Vagina (tissue), 2 donors: Measurements from ENCODE around the gene CRLF1. TPM values are rescaled to one million over a fixed set of nuclear protein-coding genes. Genes with fewer than 3 reads are reported as not detected.

Source experiments
- DNase-seq, 2 donors: peaks; one replicate each; pipeline ENCODE4 v3.0.0-alpha.2; 2017; ENCODE audit errors: extremely low spot score in 2 of 2
- H3K27ac ChIP-seq: fragments of 200-600 bp; sonication (generic); one replicate; pipeline ENCODE4 v1.5.1; 2019
- H3K27me3 ChIP-seq: fragments of 200-600 bp; sonication (generic); one replicate; pipeline ENCODE4 v1.5.1; 2019
- H3K36me3 ChIP-seq, 2 donors: fragments of 200-600 bp; sonication (generic); one replicate each; pipeline ENCODE4 v1.5.1; 2017 to 2019
- H3K4me1 ChIP-seq: fragments of 200-600 bp; sonication (generic); one replicate; pipeline ENCODE4 v1.5.1; 2019
- H3K4me3 ChIP-seq, 2 donors: fragments of 200-600 bp; sonication (generic); 1 replicate in 1 of 2; 2 replicates in 1 of 2; pipeline ENCODE4 v1.5.1; 2016 to 2019
- H3K9me3 ChIP-seq: fragments of 200-600 bp; sonication (generic); one replicate; pipeline ENCODE4 v1.5.1; 2019
- CTCF ChIP-seq, 3 experiments: fragments of 450-650 bp in 2 of 3; fragments of 200-600 bp in 1 of 3; sonication (generic) in 1 of 3; IDR thresholded peaks; one replicate each; pipeline ENCODE4 v1.5.1; 2017 to 2019; ENCODE audit warnings: antibody characterized with exemption in 3 of 3, mild to moderate bottlenecking in 2 of 3, moderate library complexity in 2 of 3
- POLR2A ChIP-seq, 2 donors: fragments of 450-650 bp; IDR thresholded peaks; one replicate each; pipeline ENCODE4 v1.6.1; 2017; ENCODE audit warnings: antibody characterized with exemption in 2 of 2, mild to moderate bottlenecking in 2 of 2, moderate library complexity in 2 of 2
- POLR2AphosphoS5 ChIP-seq, 2 donors: sonication (generic); formaldehyde crosslinking; IDR thresholded peaks; one replicate each; pipeline ENCODE4 v1.9.0; 2017; ENCODE audit warnings: antibody characterized with exemption in 2 of 2, mild to moderate bottlenecking in 2 of 2, low read depth in 1 of 2; ENCODE audit not compliant: insufficient read depth in 1 of 2
- intact Hi-C: fragments of 100-400 bp; cut with DNase I; formaldehyde crosslinking; loops from one replicate; pipeline ENCODE4 v1.15.1; 2023
- total RNA-seq: library from RNA; depleted of rRNA; stranded (reverse); fragments of >200 nt; gene quantifications from one replicate; pipeline ENCODE4 v1.2.3, GENCODE V29; 2016

Gene CRLF1
- total RNA-seq, 1 donor from 2014 or later: 15.2 TPM

GRCh38 chr19:18636183-18636968 lies 29.8 kb upstream of the CRLF1 start:
- Histone ChIP-seq H3K27ac (peak overlapping the region; percentile 96), H3K36me3 (no peaks in the 10 kb centered on the region), H3K4me3 (peak overlapping the region; percentile 67 to 86), H3K27me3 (no peaks in the 10 kb centered on the region), H3K9me3 (no peaks in the 10 kb centered on the region), H3K4me1 (peaks cover 32% of the 10 kb centered on the region)
- TF ChIP-seq CTCF (IDR thresholded peaks at IDR 0.05) (no peak), POLR2AphosphoS5 (IDR thresholded peaks at IDR 0.05; ENCODE audit: insufficient read depth in 1 of 2, low read depth in 1 of 2) (peak; percentile 17 to 45)
- intact Hi-C loops: no loop called here
- no peak for DNase-seq

- H3K4me3 ChIP-seq: peak overlapping the region; percentile 52 to 86
- H3K27ac ChIP-seq: peak overlapping the region; percentile 96
- no peak for DNase-seq
- TF ChIP-seq POLR2A (IDR thresholded peaks at IDR 0.05) (no peak), CTCF (IDR thresholded peaks at IDR 0.05) (no peak), POLR2AphosphoS5 (IDR thresholded peaks at IDR 0.05; ENCODE audit: insufficient read depth in 1 of 2, low read depth in 1 of 2) (no peak)
- intact Hi-C loops: no loop called here
- H3K4me1 ChIP-seq: peaks cover 32% of the 10 kb centered on the region
- no peaks in the 10 kb centered on the region for H3K9me3 ChIP-seq
- no peaks in the 10 kb centered on the region for H3K36me3 ChIP-seq
- no peaks in the 10 kb centered on the region for H3K27me3 ChIP-seq
Observed at GRCh38 chr19:18635831-18636182, 29.2 kb upstream of the CRLF1 start.

- peaks cover 32% of the 10 kb centered on the region for H3K4me1 ChIP-seq
- H3K4me3 ChIP-seq: no peak overlapping the region
- no peaks in the 10 kb centered on the region for H3K36me3 ChIP-seq
- no peak for TF ChIP-seq POLR2AphosphoS5 (IDR thresholded peaks at IDR 0.05; ENCODE audit: insufficient read depth in 1 of 2, low read depth in 1 of 2)
- no peak for TF ChIP-seq CTCF (IDR thresholded peaks at IDR 0.05)
- no peak for TF ChIP-seq POLR2A (IDR thresholded peaks at IDR 0.05)
- intact Hi-C loops: no loop called here
- no peaks in the 10 kb centered on the region for H3K27me3 ChIP-seq
- no peak for DNase-seq
- no peak overlapping the region for H3K27ac ChIP-seq
- H3K9me3 ChIP-seq: no peaks in the 10 kb centered on the region
Observed at GRCh38 chr19:18634612-18635297, 28.2 kb upstream of the CRLF1 start.

- intact Hi-C loops: no loop called here
- no peak overlapping the region for H3K4me3 ChIP-seq
- no peaks in the 10 kb centered on the region for H3K36me3 ChIP-seq
- no peak overlapping the region for H3K27ac ChIP-seq
- H3K9me3 ChIP-seq: no peaks in the 10 kb centered on the region
- H3K27me3 ChIP-seq: no peaks in the 10 kb centered on the region
- H3K4me1 ChIP-seq: peaks cover 29% of the 10 kb centered on the region
- TF ChIP-seq POLR2A (IDR thresholded peaks at IDR 0.05) (no peak), CTCF (IDR thresholded peaks at IDR 0.05) (no peak), POLR2AphosphoS5 (IDR thresholded peaks at IDR 0.05; ENCODE audit: insufficient read depth in 1 of 2, low read depth in 1 of 2) (no peak)
- DNase-seq: no peak
Observed at GRCh38 chr19:18633321-18633720, 26.7 kb upstream of the CRLF1 start.
